Urinary bladder (tissue), 4 donors: ENCODE data around the gene SPOCK1. TPM values are rescaled to one million over a fixed set of nuclear protein-coding genes. Genes with fewer than 3 reads are reported as not detected.

Experiments
- DNase-seq: peaks from one replicate; pipeline ENCODE4 v3.0.0-alpha.2; 2015; ENCODE audit errors: extremely low spot score
- H3K27ac ChIP-seq: one replicate; pipeline ENCODE4 v1.5.1; 2013; ENCODE audit warnings: low read depth, mild to moderate bottlenecking, moderate library complexity
- H3K36me3 ChIP-seq: one replicate; pipeline ENCODE4 v1.6.1; 2013; ENCODE audit warnings: mild to moderate bottlenecking, moderate library complexity; ENCODE audit not compliant: insufficient read depth
- H3K4me1 ChIP-seq: one replicate; pipeline ENCODE4 v1.6.1; 2013; ENCODE audit warnings: mild to moderate bottlenecking, moderate library complexity; ENCODE audit not compliant: insufficient read depth
- H3K4me3 ChIP-seq: one replicate; pipeline ENCODE4 v1.5.1; 2013; ENCODE audit warnings: low read depth, low read length
- WGBS: extraction: QIAGEN DNeasy Blood & Tissue Kit; methylation state at CpG from one replicate; pipeline ENCODE4 v1.1.7; 2013; 5-methylcytosine and 5-hydroxymethylcytosine counted together
- polyA plus RNA-seq: library from polyadenylated mRNA; stranded (reverse); fragments of 200-250 nt; gene quantifications from one replicate; pipeline ENCODE4 v1.2.3, GENCODE V29; 2013
- total RNA-seq: library from RNA; depleted of rRNA; stranded (reverse); fragments of >200 nt; gene quantifications from one replicate; pipeline ENCODE4 v1.2.3, GENCODE V29; 2014
- donor health status: healthy with polysubstance abuse.
- donor health status: healthy.

Gene SPOCK1
- total and polyA plus RNA-seq, 2 donors = 8.9 to 11.2 TPM

GRCh38 chr5:137040024-137040423 lies 459.1 kb downstream of the SPOCK1 start:
- Histone ChIP-seq H3K36me3 (no peaks in the 10 kb centered on the region), H3K4me3 (no peak overlapping the region), H3K4me1 (no peaks in the 10 kb centered on the region), H3K27ac (no peak overlapping the region)
- DNase-seq = no peak
- WGBS = 78% methylated on average over 4 of the region's 4 CpGs

DNA sequence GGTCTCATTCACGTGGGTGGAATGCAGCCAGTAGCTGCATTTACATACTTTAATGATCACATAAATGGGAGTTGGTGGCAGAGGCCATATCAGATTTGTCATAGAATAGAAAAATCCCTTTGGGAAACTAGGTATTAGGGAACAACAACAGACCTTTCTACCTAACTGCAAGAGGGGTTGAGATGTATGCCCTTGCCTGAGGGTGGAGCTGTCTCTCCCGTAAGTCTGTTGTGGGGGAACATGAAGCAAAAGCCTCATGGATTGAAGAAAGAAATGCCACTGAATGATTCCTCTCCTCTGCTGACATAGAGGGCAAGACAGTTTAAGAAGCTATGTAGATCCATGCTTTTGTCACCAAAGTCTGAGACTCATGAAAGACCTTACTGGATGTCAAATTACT lies 461.3 kb downstream of the SPOCK1 start:
- no peak for DNase-seq
- WGBS = 56% methylated on average over 2 of the region's 2 CpGs
- Histone ChIP-seq H3K4me3 (no peak overlapping the region), H3K36me3 (no peaks in the 10 kb centered on the region), H3K4me1 (no peaks in the 10 kb centered on the region), H3K27ac (no peak overlapping the region)

- WGBS = 18% methylated on average over 7 of the region's 7 CpGs
- DNase-seq = no peak
- no peak overlapping the region for H3K4me3 ChIP-seq
- H3K36me3 ChIP-seq = no peaks in the 10 kb centered on the region
- H3K4me1 ChIP-seq = no peaks in the 10 kb centered on the region
- H3K27ac ChIP-seq = no peak overlapping the region
Measured at GRCh38 chr5:137036640-137037039, 462.5 kb downstream of the SPOCK1 start.

DNA sequence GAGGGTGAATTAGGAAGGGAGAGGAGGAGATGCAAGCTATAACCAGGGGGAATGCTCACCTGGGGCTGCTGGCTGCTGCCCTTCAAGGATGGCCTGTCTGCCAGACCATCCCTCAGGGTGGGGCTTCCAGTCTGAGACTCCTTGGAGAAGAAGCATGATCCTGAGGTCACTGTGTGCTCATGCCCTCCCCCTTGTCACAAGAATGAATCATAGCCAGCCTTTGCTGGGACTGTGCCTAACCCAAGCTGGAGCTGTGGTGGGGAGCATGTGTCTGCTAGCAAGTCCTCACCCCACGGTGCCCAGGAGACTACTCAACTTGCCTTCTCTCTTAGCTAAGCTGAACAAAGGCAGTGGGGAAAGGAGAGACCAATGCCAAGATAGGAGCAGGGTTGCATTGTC lies 463.6 kb downstream of the SPOCK1 start:
- H3K4me1 ChIP-seq = no peaks in the 10 kb centered on the region
- no peak for DNase-seq
- H3K27ac ChIP-seq = no peak overlapping the region
- 63% methylated on average over 1 of the region's 1 CpG for WGBS
- H3K4me3 ChIP-seq = no peak overlapping the region
- H3K36me3 ChIP-seq = no peaks in the 10 kb centered on the region

- 82% methylated on average over 10 of the region's 10 CpGs for WGBS
- Histone ChIP-seq H3K4me3 (no peak overlapping the region), H3K36me3 (no peaks in the 10 kb centered on the region), H3K4me1 (no peaks in the 10 kb centered on the region), H3K27ac (no peak overlapping the region)
- no peak for DNase-seq
Measured at GRCh38 chr5:137034764-137035479, 464.2 kb downstream of the SPOCK1 start.

- H3K36me3 ChIP-seq = no peaks in the 10 kb centered on the region
- DNase-seq = no peak
- WGBS = 92% methylated on average over 4 of the region's 4 CpGs
- no peak overlapping the region for H3K27ac ChIP-seq
- no peaks in the 10 kb centered on the region for H3K4me1 ChIP-seq
- no peak overlapping the region for H3K4me3 ChIP-seq
Measured at GRCh38 chr5:137034213-137034612, 464.9 kb downstream of the SPOCK1 start.

DNA sequence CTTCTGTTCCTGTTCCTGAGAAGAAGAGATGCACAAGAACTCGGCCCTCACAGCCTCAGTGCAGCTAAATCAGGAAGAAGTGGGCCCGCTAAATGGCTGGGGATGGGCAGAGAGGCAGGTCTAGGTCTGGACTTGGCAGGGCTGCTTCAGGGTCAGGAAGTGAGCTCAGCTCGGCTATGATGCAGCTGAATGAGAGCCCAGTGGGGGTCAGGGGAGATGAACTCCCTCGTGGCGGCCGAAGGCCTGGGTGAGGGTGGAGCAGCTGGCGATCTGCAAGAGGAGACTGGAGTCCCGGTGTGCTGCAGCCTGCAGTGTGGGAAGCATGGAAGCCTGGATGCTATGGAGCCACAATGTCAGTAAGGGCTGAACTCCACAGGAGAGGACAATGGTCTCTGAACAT lies 466.2 kb downstream of the SPOCK1 start:
- WGBS = 57% methylated on average over 8 of the region's 8 CpGs
- no peak overlapping the region for H3K27ac ChIP-seq
- H3K4me1 ChIP-seq = no peaks in the 10 kb centered on the region
- no peak overlapping the region for H3K4me3 ChIP-seq
- no peak for DNase-seq
- no peaks in the 10 kb centered on the region for H3K36me3 ChIP-seq

- DNase-seq = no peak
- no peak overlapping the region for H3K27ac ChIP-seq
- no peak overlapping the region for H3K4me3 ChIP-seq
- WGBS = 49% methylated on average over 1 of the region's 1 CpG
- H3K4me1 ChIP-seq = no peaks in the 10 kb centered on the region
- H3K36me3 ChIP-seq = no peaks in the 10 kb centered on the region
Measured at GRCh38 chr5:137027758-137028157, 471.4 kb downstream of the SPOCK1 start.

- H3K4me3 ChIP-seq = no peak overlapping the region
- no peak for DNase-seq
- no peaks in the 10 kb centered on the region for H3K36me3 ChIP-seq
- 74% methylated on average over 2 of the region's 2 CpGs for WGBS
- no peak overlapping the region for H3K27ac ChIP-seq
- no peaks in the 10 kb centered on the region for H3K4me1 ChIP-seq
Measured at GRCh38 chr5:137026296-137026695, 472.8 kb downstream of the SPOCK1 start.

DNA sequence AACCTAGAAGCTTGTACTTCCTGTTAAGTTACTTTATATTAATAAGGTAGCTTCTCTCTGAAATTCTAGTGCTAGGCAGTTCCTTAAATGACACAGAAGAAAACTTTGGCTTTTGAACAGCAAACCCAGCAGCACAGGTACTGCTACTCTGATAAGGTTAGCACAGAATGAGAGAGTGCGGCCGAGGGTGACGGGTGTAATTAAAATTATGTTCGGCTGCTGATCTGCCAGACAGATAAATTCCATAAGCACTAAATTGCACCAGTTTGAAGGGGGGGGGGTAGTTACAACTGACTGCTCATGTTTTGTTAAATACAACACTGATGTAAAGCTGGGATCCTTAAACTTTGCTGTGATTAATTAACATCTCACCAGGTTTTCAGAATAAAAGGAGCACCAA lies 475.1 kb downstream of the SPOCK1 start:
- WGBS = 59% methylated on average over 4 of the region's 4 CpGs
- Histone ChIP-seq H3K36me3 (no peaks in the 10 kb centered on the region), H3K4me1 (no peaks in the 10 kb centered on the region), H3K27ac (no peak overlapping the region), H3K4me3 (no peak overlapping the region)
- no peak for DNase-seq

GRCh38 chr5:137023371-137023770 lies 475.8 kb downstream of the SPOCK1 start:
- Histone ChIP-seq H3K4me3 (no peak overlapping the region), H3K36me3 (no peaks in the 10 kb centered on the region), H3K27ac (no peak overlapping the region), H3K4me1 (no peaks in the 10 kb centered on the region)
- 91% methylated on average over 5 of the region's 5 CpGs for WGBS
- no peak for DNase-seq

- no peaks in the 10 kb centered on the region for H3K4me1 ChIP-seq
- no peak overlapping the region for H3K27ac ChIP-seq
- no peak overlapping the region for H3K4me3 ChIP-seq
- H3K36me3 ChIP-seq = no peaks in the 10 kb centered on the region
- no peak for DNase-seq
- WGBS = 49% methylated on average over 2 of the region's 2 CpGs
Measured at GRCh38 chr5:137022725-137023124, 476.4 kb downstream of the SPOCK1 start.

- DNase-seq = no peak
- no peak overlapping the region for H3K27ac ChIP-seq
- H3K4me3 ChIP-seq = no peak overlapping the region
- 65% methylated on average over 3 of the region's 3 CpGs for WGBS
- no peaks in the 10 kb centered on the region for H3K4me1 ChIP-seq
- H3K36me3 ChIP-seq = no peaks in the 10 kb centered on the region
Measured at GRCh38 chr5:137022043-137022442, 477.1 kb downstream of the SPOCK1 start.

- H3K36me3 ChIP-seq = no peaks in the 10 kb centered on the region
- WGBS = 75% methylated on average over 3 of the region's 3 CpGs
- no peak overlapping the region for H3K4me3 ChIP-seq
- no peak overlapping the region for H3K27ac ChIP-seq
- DNase-seq = no peak
- no peaks in the 10 kb centered on the region for H3K4me1 ChIP-seq
Measured at GRCh38 chr5:137019229-137019628, 479.9 kb downstream of the SPOCK1 start.
